GM21360 (cell line): ENCODE data around the gene PLXNC1.
A peak's percentile ranks its signal among the peaks of the same experiment; 100 is the strongest.

Source experiments
- ATAC-seq: cut with Tn5 transposase; IDR thresholded peaks from one replicate; pipeline ENCODE4 v1.9.1; 2021; ENCODE audit warnings: mild to moderate bottlenecking, moderate library complexity; ENCODE audit not compliant: unreplicated experiment

The PLXNC1 gene

DNA sequence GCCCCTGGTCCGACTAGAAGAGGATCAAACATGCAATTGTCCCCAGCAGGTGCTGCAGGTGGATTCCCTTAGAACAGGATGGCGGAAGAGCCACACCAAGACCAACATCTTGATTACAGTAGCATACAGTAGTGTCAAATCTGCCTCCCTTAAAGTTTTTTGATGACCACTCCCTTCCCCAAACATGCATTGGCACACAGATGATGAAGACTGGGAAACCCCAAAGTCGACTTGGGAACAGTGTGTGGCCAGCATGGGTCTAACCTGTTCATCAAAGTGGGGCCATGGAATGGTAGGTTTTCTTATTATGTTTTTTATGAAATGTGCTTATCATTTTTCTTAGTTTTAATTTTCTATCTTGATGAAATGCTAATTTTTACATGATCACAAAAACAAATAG lies 8.8 kb downstream of the PLXNC1 start:
- no peak for ATAC-seq

DNA sequence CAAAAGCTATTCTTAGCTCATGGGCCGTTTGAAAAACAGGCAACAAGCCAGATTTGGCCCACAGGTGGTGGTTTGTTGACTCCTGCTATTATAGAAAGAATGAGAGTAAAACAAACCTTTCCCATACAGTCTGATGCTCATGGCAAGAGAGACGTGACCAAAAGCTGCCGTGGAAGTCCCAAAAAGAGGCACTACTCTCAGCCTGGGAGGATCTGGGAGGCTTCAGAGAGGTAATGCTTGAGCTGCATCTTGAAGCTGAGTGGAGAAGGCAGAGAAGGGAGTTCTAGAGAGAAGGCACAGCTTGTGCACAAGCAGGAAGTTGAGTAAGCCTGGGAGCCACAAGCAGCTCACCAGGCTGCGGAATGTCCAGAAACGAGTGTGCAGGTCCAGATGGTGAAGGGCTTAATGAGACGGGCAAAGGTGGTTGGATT lies 9.6 kb downstream of the PLXNC1 start:
- peak; percentile 85 for ATAC-seq

DNA sequence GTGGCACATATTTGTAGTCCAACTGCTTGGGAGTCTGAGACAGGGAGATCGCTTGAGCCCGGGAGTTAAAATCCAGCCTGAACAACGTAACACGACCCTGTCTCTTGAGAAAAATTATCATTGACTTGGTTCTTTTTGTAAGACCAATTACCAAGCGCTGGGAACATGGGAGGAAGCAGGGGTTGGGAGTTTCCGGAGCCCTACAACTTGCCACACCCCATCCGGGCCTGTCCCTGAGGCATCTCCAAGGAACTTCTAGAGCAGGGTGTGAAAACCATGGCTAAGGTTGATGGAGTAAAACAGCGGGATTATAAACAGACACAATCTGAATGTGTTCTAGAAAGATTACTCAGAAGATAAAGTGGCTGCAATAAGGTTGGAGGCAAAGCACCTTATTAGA lies 10.3 kb downstream of the PLXNC1 start:
- no peak for ATAC-seq

DNA sequence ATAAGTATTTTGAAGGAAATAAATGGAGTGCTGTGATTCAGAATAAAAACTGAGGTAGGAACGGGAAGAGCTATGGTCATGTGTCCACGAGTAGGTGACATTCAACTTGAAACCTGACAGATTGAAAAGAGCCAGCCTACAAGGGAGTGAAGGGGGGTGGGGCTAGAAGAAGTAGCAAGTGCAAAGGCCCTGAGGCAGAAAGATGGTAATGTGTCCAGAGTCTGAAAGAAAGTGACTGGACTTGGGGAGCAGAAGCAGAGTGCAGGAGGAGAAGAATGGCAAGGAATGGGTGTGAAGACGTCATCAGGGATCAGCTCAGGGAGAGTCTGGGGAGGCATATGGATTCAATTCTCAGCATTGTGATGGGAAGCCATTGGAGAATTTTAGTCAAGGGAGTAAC lies 13.7 kb downstream of the PLXNC1 start:
- no peak for ATAC-seq

DNA sequence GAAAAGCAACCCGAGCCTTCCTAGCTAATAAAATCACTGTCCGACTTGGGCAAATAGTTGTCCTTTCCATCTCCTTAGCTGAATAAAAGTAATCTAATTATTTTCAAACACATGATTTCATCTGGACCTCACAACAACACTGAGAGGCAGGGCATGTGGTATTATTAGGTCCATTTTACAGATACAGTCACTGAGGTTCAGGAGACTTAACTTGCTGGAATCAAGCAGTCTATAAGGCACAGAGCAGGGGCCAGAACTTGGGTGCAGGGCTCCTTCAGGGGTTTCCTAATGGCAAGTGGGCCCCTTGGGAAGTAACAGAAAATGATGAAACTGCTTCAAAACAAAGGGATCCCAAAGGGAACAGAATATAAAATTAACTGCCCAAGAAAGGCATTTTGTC lies 15.5 kb downstream of the PLXNC1 start:
- ATAC-seq = no peak

DNA sequence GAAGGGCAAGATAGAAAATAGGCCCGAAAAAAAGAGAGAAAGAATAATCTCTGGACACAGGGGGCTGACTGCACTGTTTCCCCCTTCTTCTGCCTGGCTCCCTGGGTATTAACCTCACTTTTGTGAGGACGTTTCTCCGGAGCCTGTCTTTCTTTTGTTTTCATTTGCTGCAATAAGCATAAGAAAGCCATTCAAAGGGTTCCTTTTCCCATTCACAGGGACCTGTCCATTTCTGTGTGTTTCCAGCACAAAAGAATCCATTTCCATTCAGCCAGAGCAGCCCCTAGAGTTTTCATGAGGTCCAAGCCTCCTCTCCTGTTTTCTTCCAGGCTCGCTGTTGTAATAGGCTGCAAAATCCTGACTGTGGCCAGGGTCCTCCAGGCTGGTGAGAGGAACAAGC lies 16.8 kb downstream of the PLXNC1 start:
- ATAC-seq = no peak

DNA sequence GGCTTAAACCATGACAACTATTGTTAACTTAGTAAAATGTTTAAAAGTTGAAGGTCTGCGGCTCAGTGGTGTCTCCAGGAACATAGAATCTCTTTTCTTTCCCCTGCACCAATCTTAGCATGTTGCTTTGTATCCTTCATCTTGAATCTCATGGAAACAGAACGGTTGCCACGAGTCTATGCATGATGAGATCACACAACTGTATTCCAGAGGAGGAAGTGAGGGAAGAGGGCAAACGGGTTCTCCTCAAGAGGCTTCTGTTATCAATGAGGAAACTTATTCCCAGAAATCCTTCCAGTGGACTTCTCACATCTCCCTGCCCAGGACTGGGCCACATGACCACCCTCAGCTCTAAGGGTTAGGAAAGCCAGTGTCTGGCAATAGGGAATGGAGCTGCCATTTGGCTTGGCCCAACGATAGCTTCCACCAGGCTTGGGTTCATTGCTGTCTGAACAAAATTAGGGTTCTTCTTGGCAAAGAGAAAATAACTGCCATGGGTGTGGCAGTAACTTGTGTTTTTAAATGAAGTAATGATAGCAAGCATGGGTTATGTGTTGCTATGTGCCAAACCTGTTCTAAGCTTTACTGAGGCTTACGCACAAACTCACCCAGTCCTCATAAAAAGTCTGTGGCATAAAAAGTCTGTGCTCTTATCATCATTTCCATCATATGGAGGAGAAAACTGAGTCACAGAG lies 17.4 kb downstream of the PLXNC1 start:
- no peak for ATAC-seq

DNA sequence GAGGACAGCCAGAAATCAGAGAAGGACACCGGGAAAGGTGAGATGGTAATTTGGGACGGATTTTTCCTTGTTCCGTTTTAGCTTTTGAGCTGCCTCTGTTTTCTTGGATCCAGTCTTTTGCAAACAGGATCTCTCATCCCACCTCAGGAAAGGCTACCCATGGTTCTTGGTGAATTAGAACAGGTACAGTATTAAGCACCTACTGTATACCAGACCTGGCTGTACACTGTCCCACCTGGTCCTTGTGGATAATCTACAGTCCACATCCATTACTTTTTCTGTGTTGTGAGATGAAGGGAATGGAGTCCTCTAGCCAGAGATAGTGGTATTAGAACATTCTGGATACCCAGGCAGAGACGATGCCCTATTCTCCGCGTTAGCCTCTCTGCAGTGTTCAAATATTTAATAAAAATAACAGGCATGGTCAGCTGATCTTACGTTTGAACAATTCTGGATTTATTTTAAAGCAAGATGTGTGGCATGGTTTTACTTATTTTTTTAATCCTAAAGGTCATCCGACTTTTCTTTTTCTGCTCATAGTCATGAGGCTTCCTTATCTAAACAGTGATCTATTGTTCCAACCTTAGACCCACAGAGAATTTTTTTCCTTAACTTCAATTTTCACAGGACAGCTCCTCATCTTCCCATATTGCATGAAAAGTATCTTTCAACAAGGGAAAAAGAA lies 18.8 kb downstream of the PLXNC1 start:
- no peak for ATAC-seq

DNA sequence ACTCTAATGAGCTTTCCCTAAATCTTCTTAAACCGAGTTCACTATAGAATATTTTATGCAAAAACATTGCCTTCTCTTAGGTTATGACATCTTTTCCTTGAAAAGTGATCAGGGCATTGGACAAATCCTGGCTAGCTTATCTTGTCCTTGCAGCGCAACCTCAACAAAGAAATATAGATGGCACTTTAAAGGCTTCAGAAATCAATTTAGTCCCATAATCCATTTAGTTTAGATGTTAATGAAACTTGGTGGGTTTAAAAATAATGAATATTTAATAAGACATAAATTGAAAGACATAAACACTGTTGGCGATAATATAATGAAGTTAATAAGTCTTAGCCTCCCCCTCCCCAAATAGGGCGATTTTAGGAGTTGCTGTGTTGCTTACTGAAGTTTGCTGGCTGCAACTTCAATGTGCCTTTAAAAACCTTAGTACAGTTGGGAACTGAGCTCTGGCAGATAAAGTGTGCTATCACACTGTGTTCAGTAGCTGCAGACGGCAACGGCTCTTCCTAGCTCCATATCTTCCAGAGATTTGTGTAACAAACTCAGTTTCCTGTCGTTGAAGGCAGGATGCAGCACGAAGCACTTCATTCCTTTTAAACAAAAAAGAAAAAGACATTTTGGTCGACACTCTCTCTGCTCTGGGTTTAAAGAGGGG lies 19.5 kb downstream of the PLXNC1 start:
- no peak for ATAC-seq

DNA sequence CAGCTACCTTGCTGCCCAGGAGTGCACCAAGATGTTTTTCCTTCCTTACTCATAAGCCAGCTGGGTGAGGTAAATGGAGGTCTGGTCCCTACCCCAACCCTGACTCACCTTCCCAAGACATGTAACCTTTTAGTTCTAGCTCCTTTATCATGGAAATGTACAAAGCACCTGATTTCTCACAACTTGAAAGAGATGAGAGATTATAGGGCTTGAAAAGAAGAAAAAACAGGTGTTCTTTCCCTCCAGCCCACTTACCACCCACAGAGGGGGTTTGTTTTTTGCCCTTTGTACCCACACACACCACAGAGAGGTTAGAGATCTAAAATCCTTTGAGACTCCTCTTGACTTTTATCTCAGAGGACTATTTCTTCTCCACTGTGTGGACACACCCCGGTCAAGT lies 21.1 kb downstream of the PLXNC1 start:
- no peak for ATAC-seq

DNA sequence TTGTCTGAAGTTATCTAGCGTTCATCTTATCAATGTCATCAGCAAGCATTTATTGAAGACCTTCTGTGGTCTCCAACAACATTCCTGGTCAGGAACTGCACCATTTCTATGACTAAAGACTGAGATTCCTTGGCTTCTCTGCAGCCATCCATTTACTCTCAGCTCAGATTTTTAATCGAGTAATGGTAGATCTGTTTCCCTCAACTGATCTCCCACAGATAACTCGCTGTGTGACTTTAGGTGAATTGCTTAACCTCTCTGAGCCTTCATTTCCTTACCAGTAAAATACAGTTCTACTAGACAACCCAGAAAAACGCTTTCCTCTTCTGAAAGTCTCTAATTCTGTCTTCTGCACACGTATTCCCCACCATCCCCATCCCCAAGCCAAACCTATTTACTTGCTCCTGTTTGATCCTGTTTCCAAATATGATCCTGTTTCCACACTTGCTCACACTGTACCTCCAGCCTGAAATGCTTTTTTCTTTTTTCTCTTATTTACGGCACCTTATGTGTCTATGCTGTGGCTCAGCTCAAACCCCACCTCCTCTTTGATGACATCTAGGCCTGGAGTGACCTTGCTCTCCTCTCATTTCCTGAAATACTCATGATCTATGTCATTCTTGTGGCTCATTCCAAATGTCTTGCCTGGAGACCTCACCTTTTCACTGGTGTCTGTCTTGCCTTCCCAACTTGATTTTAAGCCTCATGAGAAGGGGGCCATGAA lies 21.8 kb downstream of the PLXNC1 start:
- no peak for ATAC-seq

DNA sequence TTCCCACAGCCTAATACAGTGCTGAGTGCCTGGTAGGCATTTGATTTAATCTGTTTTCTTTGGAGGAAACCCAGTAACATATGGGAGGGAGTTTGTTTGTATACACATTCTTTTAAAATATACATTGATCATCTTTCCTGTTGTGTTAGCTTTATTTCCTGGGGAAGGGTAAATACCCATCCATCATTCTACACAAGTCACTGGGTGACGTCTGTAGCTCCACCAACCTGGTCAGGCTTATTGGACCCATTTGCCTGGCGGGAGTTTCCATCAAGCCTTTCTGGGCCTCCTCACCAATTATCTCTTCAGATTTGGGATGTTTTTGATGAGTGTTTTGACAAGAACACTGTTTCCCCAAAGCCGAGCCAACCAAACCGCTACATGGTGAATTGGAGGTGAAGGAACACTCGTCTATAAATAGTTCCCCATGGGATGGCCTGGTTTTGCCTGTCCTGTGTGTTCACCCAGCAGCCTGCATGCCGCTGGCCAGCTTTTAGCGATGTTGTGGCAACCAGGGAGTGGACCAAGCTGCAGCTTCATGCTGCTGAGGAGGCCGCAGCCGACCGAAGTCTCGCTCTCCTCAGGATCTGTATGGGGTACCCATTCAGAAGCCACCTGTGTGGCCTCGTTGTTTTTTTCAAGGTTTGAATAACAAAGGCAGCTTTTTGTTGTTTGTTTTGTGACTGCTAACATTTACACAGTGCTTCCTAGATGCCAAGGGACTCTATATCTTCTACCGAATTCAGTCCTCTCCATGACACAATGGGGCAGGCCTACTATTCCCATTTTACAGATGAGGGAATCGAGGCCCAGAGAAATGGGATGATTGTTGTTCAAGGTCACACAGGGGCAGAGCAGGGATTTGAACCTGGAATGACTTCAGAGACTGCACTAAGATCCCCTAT lies 22.6 kb downstream of the PLXNC1 start:
- no peak for ATAC-seq

DNA sequence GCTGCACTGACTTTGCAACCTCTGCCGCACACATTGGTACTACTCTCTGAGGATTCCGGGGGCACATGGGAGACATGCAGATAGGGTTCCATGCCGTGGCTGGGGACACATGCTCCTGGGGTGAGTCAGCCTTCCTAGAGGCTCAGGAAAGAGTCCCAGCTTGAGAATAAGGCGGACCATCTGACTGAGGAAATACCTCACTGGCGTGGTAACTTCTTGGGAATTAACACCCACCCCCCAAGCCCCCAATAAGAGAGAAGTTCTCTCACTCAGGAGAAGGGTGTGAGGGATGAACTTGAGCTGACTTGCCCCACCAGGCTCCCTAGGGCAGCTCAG lies 23.2 kb downstream of the PLXNC1 start:
- ATAC-seq = no peak

DNA sequence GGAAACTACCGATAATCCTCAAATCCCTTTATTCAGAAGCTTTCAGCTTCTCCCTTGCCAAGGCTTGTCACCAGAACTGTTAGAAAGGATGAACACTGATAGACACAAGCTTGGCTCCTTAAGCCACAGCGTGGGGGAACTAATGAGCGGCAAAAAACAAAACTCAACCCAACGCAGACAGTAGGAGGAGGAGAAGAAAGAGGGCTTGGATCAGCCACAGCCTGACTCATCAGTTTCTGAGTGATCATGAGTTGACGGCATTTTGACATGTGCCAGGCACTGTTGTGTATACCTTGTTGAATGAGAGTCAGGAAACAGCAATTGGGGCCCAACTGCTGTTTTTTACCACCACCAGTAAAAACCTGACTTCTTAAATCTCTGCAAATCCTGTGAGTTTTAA lies 23.7 kb downstream of the PLXNC1 start:
- no peak for ATAC-seq

DNA sequence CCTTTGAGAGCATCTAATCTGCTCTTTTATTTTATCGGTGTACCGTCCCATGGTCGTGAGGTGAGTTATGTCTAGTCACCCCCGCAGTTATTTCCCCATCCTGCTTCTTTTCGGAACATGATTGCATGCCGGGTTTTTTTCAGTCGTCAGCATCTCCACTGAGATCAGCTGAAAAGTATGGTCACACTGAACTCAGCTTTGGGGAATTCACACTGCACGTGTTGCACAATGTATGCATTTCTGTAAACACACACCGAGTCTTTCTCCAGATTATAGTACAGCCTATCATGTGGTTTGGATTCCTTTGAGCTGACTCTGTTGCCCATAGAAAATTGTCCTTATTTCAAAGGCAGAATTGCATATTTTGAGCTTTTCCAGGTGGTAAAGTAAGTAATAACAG lies 24.6 kb downstream of the PLXNC1 start:
- ATAC-seq = no peak

DNA sequence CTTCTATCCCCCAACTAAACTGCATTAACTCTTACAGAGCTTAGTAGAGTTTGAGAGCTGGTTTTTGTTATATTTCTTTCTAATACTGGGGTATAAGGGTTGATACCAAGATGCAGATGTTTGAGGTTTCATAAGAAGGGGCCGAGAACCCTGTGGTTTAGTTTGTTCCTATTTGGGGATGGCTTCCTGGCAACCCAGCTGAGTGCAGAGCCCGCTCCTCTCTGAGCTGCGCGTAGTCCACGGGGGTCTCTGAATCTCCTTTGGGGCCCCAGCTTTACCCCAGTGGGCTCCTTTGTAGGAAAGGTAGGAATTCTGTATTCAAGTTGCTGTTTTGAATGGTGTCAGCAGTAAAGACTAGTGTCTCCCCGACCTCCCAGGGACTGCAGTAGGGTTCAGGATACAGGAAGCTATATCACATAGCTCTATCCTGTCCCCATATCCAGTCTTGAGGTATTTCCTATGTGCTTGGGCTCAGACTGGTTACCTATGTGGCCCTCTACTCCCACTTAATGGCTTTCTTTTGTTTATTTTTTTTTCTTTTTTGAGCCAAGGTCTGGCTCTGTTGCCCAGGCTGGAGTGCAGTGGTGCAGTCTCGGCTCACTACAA lies 25.4 kb downstream of the PLXNC1 start:
- peak; percentile 47 for ATAC-seq

DNA sequence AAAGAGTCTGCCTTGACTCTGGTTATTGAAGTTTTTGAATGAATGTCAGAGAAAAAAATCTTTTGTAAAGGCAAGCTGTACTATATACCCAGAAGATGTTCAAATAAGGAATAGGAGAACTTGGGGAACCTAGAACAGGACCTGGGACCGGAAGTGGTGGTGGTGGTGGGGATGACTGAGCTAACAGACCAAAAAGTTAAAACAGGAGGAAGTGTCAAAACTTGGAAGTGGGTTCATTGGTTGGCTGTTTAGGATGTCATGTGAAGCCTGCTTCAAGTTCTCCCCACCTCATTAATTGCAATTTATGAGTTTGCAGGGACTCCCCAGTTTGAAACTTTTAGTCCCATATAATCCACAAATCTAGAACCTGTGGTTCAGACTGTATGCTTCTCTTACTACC lies 26.2 kb downstream of the PLXNC1 start:
- ATAC-seq = no peak

DNA sequence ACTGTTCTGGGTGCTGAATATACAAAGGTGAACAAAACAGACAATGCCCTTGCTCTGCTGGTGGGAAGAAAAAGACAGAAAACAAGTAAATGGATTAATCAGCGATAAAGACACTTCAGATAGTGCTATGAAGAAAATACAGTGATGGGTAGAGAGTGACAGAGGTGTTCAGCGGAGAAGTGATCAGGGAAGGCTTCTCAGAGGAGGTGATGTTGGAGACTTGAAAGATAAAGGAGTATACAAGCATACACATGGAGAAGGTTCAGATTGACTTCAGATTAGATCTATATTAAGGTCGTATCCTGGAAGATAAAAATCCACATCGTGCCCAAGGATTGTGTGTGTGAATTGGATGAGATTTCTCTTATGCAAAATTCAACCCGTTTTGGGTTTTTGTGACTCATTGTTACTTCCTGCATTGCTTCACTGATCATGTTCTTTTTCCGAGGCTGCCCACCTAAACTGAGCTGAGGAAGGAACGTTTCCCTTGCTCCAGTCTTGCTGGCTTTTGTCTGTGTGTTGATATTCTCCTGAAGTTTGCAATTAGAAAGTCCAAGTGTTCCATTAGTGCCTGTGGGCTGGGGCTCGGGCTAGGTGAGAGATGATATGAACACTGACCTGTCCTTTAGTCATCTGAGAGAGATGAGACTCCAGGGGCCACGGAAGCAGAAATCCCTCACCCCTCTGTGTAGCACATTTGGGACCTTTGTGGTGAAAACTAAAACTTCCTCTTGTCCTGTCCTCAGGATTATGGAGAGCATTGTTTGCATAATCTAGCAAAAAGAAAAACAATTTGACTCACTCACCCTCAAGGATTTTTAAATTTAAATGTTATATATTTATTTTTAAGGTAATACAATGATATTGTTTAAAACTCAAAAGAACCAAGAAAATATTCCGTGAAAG lies 27.6 kb downstream of the PLXNC1 start:
- no peak for ATAC-seq

DNA sequence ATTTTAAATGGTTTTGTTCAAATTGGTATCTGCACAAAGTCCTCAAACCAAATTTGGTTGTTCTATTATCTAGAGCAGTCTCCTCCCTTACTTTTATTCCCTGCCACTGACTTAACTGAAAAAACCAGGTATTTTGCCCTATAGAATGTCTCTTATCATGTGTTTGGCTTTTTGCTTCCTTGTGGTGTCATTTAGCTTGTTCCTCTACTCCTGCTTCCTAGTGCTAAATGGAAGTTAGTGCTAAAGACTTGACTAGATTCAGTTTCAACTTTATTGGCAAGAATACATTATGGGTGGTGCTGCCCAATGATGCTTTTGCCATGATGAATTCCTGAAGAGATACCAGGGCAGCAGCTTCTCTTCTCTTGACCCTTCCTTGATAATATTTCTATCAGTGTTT lies 29.7 kb downstream of the PLXNC1 start:
- ATAC-seq = no peak
